Cardiac muscle cell (in vitro differentiated cells and primary cell): ENCODE results near the gene DPF3. TPM values are rescaled to one million over a fixed set of nuclear protein-coding genes. Genes with fewer than 3 reads are reported as not detected.

Experiments
- DNase-seq, 2 donors: peaks; one replicate each; pipeline versions ENCODE4 v3.0.0 to v3.0.0-alpha.2; 2010 to 2017; ENCODE audit warnings: low read depth in 1 of 2, low spot score in 1 of 2
- H3K27ac ChIP-seq: fragments of 200-600 bp; sonication (generic); 2 replicates; pipeline ENCODE4 v1.5.1; 2016
- H3K27me3 ChIP-seq: fragments of 200-600 bp; sonication (generic); 2 replicates; pipeline ENCODE4 v1.6.0; 2016; ENCODE audit warnings: control low read depth
- H3K36me3 ChIP-seq: fragments of 200-600 bp; sonication (generic); 2 replicates; pipeline ENCODE4 v1.5.1; 2016; ENCODE audit warnings: control low read depth
- H3K4me1 ChIP-seq: fragments of 200-600 bp; sonication (generic); 2 replicates; pipeline ENCODE4 v1.8.1; 2017; ENCODE audit warnings: low read depth, mild to moderate bottlenecking, mixed run types
- H3K4me3 ChIP-seq: fragments of 200-600 bp; sonication (generic); 2 replicates; pipeline ENCODE4 v1.5.1; 2016; ENCODE audit warnings: mild to moderate bottlenecking
- H3K9me3 ChIP-seq: fragments of 200-600 bp; sonication (generic); 2 replicates; pipeline ENCODE4 v1.5.1; 2017; ENCODE audit warnings: low read depth, mild to moderate bottlenecking, control low read depth
- CTCF ChIP-seq: IDR thresholded peaks from 2 replicates; pipeline ENCODE4 v1.5.1; 2012; ENCODE audit warnings: low read depth, mild to moderate bottlenecking, low read length
- polyA plus RNA-seq: library from polyadenylated mRNA; unstranded; fragments of >200 nt; fragmentation: Nextera tagmentation; extraction: Ambion mirVana; gene quantifications from 2 replicates; pipeline ENCODE4 v1.2.1, GENCODE V29; 2016
- total RNA-seq: library from RNA; depleted of rRNA; stranded (reverse); fragments of >200 nt; gene quantifications from 2 replicates; pipeline ENCODE4 v1.2.3, GENCODE V29; 2016

Gene DPF3
- total and polyA plus RNA-seq, 2 experiments from 2014 or later = 25.9 to 84.8 TPM

DNA sequence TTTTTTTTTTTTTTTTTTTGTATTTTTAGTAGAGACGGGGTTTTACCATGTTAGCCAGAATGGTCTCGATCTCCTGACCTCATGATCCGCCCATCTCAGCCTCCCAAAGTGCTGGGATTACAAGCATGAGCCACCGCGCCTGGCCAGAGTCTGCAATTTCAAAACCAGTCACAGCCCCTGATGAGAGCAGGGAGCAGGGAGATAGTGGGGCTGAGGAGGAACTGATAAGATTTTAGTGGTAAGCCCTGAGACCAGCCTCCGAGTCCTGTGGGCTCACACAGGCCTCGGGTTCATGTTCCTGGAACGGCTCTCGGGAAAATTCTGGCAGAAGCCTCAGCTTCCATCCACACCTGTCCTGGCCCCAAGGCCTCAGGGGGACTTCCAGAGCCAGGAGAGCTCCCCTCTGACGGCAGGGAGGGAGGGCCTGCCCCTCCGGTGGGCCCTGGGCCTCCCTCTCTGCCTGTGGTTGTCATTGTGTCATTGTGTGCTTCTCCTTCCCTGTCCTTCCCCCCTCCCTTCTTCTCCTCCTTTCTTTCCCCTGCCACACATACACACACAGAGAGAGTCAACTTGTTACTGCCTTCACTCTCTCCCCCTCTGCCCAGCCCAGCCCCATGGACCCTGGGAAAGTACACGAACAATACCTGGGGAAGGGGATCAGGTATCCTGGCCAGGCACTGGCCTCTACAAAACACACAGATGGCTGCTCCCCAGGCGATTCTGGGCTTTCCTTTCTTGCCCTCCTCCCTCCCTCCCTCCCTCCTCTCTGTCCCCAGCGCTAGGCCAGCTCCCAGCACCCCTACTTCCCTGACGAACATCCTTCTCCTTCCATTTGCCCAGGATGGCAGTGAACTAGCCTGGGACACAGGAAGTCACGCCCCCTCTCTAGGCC is 294.1 kb downstream of the DPF3 start:
- no peaks in the 10 kb centered on the region for H3K27me3 ChIP-seq
- no peaks in the 10 kb centered on the region for H3K9me3 ChIP-seq
- peak in 1 of 2 donors; percentile 18 for DNase-seq
- peaks cover 8% of the 10 kb centered on the region for H3K4me1 ChIP-seq
- no peak for TF ChIP-seq CTCF
- no peaks in the 10 kb centered on the region for H3K36me3 ChIP-seq
- H3K27ac ChIP-seq = peak overlapping the region; percentile 53
- H3K4me3 ChIP-seq = no peak overlapping the region

GRCh38 chr14:72598306-72598705 is 295.6 kb downstream of the DPF3 start:
- no peak for TF ChIP-seq CTCF
- DNase-seq = no peak
- no peak overlapping the region for H3K4me3 ChIP-seq
- H3K36me3 ChIP-seq = no peaks in the 10 kb centered on the region
- no peak overlapping the region for H3K27ac ChIP-seq
- no peaks in the 10 kb centered on the region for H3K9me3 ChIP-seq
- H3K27me3 ChIP-seq = no peaks in the 10 kb centered on the region
- peaks cover 8% of the 10 kb centered on the region for H3K4me1 ChIP-seq

DNA sequence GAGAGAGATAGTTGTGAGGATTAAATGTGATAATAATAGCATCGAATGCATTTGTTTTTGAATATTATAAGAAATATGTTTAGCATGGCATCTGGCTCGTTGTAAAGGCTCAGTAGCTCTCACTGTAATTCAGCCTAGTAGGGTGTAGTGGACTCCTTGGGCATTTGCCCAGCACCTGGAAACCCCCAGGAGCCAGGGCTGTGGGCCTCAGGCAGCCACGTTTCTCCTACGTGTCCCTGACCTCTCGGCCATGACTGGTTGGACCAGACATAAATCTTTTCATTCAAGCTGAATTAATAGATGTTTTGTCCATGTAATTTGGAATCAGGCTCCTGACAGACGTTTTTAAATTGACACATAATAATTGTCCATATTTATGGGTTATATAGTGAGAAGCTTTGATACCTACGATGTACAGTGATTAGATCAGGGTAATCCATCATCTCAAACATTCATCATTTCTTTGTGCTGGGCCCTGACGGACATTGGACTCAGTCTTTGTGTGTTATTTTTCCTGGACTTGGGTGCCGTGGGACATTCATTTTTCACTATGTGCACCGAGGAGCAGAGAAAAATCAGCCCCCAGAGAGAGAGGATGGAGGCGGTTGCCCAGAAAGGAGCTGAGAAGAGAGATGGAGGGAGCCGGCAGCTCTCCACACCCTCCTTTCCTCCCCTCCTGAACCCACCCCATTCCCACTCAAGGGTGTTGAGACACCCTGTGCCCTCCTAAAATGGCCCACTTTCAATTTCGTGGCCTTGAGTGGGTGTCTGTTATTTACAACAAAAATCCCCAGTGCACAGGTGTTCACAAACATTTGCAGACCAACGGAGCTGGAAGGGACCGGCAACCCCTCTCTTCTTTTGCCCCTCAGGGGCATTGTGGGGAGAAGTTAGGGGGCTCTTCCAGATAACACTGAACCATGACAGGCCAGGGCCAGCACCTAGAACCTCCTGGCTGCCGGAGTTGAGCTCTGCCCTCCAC is 296.4 kb downstream of the DPF3 start:
- no peak overlapping the region for H3K27ac ChIP-seq
- peaks cover 8% of the 10 kb centered on the region for H3K4me1 ChIP-seq
- H3K4me3 ChIP-seq = no peak overlapping the region
- TF ChIP-seq CTCF = no peak
- H3K27me3 ChIP-seq = no peaks in the 10 kb centered on the region
- H3K36me3 ChIP-seq = no peaks in the 10 kb centered on the region
- DNase-seq = no peak
- H3K9me3 ChIP-seq = no peaks in the 10 kb centered on the region

GRCh38 chr14:72595152-72595862 is 298.6 kb downstream of the DPF3 start:
- H3K9me3 ChIP-seq = no peaks in the 10 kb centered on the region
- H3K27me3 ChIP-seq = no peaks in the 10 kb centered on the region
- no peaks in the 10 kb centered on the region for H3K36me3 ChIP-seq
- peaks cover 8% of the 10 kb centered on the region for H3K4me1 ChIP-seq
- no peak for TF ChIP-seq CTCF
- H3K4me3 ChIP-seq = no peak overlapping the region
- no peak for DNase-seq
- no peak overlapping the region for H3K27ac ChIP-seq
